ENCODE data around the gene IFI16.
"Not testable (repeated sequence)": the region's sequence is repeated elsewhere in the genome, so short reads cannot be mapped to it uniquely, and the experiment has no call there.

The IFI16 gene

GRCh38 chr1:159030877-159031447, 21.3 kb downstream of the IFI16 start:
- no peaks in the 10 kb centered on the region for H3K36me3 ChIP-seq (ENCODE audit: insufficient read depth, insufficient read length, low read length)
- H3K4me1 ChIP-seq (ENCODE audit: insufficient read depth, insufficient read length), result peaks cover 3% of the 10 kb centered on the region
- no peak for DNase-seq (ENCODE audit: low read depth, low spot score)
- H3K9me3 ChIP-seq (ENCODE audit: insufficient read depth, low read length), result no peaks in the 10 kb centered on the region
- H3K4me3 ChIP-seq (ENCODE audit: insufficient read length, low read depth), result no peak overlapping the region
- H3K9ac ChIP-seq (ENCODE audit: insufficient read length, low read depth), result peak overlapping the region; percentile 24
- H3K27me3 ChIP-seq (ENCODE audit: insufficient read depth, insufficient read length), result no peaks in the 10 kb centered on the region
- TF ChIP-seq ZNF274 (IDR thresholded peaks at IDR 0.05; ENCODE audit: low read depth, low read length) (no peak), YY1 (IDR thresholded peaks at IDR 0.05; ENCODE audit: insufficient read depth, insufficient read length) (no peak), SUZ12 (IDR thresholded peaks at IDR 0.05; ENCODE audit: extremely low read depth, insufficient read depth, insufficient read length) (no peak)

- Histone ChIP-seq H3K36me3 (ENCODE audit: insufficient read depth, insufficient read length, low read length) (no peaks in the 10 kb centered on the region), H3K9ac (ENCODE audit: insufficient read length, low read depth) (no peak overlapping the region)
- DNase-seq (ENCODE audit: low read depth, low spot score), result no peak
Measured at GRCh38 chr1:159040206-159040605, 30.5 kb downstream of the IFI16 start.

GRCh38 chr1:159040893-159041724, 31.4 kb downstream of the IFI16 start:
- Histone ChIP-seq H3K9ac (ENCODE audit: insufficient read length, low read depth) (no peak overlapping the region), H3K4me1 (ENCODE audit: insufficient read depth, insufficient read length) (no peaks in the 10 kb centered on the region), H3K36me3 (ENCODE audit: insufficient read depth, insufficient read length, low read length) (no peaks in the 10 kb centered on the region), H3K4me3 (ENCODE audit: insufficient read length, low read depth) (no peak overlapping the region), H3K27me3 (ENCODE audit: insufficient read depth, insufficient read length) (no peaks in the 10 kb centered on the region), H3K9me3 (ENCODE audit: insufficient read depth, low read length) (no peaks in the 10 kb centered on the region)
- DNase-seq (ENCODE audit: low read depth, low spot score), result no peak
- no peak for TF ChIP-seq SUZ12 (IDR thresholded peaks at IDR 0.05; ENCODE audit: extremely low read depth, insufficient read depth, insufficient read length)
- TF ChIP-seq YY1 (IDR thresholded peaks at IDR 0.05; ENCODE audit: insufficient read depth, insufficient read length), result no peak
- TF ChIP-seq ZNF274 (IDR thresholded peaks at IDR 0.05; ENCODE audit: low read depth, low read length), result no peak

More at GRCh38 chr1:159040206-159040605, 30.5 kb downstream of the IFI16 start:
- Histone ChIP-seq H3K4me1 (ENCODE audit: insufficient read depth, insufficient read length) (no peaks in the 10 kb centered on the region), H3K4me3 (ENCODE audit: insufficient read length, low read depth) (no peak overlapping the region), H3K27me3 (ENCODE audit: insufficient read depth, insufficient read length) (no peaks in the 10 kb centered on the region), H3K9me3 (ENCODE audit: insufficient read depth, low read length) (no peaks in the 10 kb centered on the region)
- no peak for TF ChIP-seq YY1 (IDR thresholded peaks at IDR 0.05; ENCODE audit: insufficient read depth, insufficient read length)

GRCh38 chr1:159046486-159046885, 36.8 kb downstream of the IFI16 start:
- not testable (repeated sequence) for H3K4me3 ChIP-seq (ENCODE audit: insufficient read length, low read depth); DNase-seq (ENCODE audit: low read depth, low spot score); H3K4me1 ChIP-seq (ENCODE audit: insufficient read depth, insufficient read length); H3K9me3 ChIP-seq (ENCODE audit: insufficient read depth, low read length); H3K9ac ChIP-seq (ENCODE audit: insufficient read length, low read depth); H3K27me3 ChIP-seq (ENCODE audit: insufficient read depth, insufficient read length); H3K36me3 ChIP-seq (ENCODE audit: insufficient read depth, insufficient read length, low read length)

- H3K36me3 ChIP-seq (ENCODE audit: insufficient read depth, insufficient read length, low read length), result no peaks in the 10 kb centered on the region
- TF ChIP-seq ZNF274 (IDR thresholded peaks at IDR 0.05; ENCODE audit: low read depth, low read length), result no peak
- no peak for TF ChIP-seq YY1 (IDR thresholded peaks at IDR 0.05; ENCODE audit: insufficient read depth, insufficient read length)
- no peak for TF ChIP-seq SUZ12 (IDR thresholded peaks at IDR 0.05; ENCODE audit: extremely low read depth, insufficient read depth, insufficient read length)
- H3K4me1 ChIP-seq (ENCODE audit: insufficient read depth, insufficient read length), result no peaks in the 10 kb centered on the region
Measured at GRCh38 chr1:159051436-159051835, 41.7 kb downstream of the IFI16 start.

GRCh38 chr1:159054427-159054826, 44.7 kb downstream of the IFI16 start:
- H3K9me3 ChIP-seq (ENCODE audit: insufficient read depth, low read length), result no peaks in the 10 kb centered on the region; the same call in 1 of the 2 replicates
- H3K4me3 ChIP-seq (ENCODE audit: insufficient read length, low read depth), result no peak overlapping the region
- H3K4me1 ChIP-seq (ENCODE audit: insufficient read depth, insufficient read length), result no peaks in the 10 kb centered on the region
- TF ChIP-seq SUZ12 (IDR thresholded peaks at IDR 0.05; ENCODE audit: extremely low read depth, insufficient read depth, insufficient read length) (no peak), ZNF274 (IDR thresholded peaks at IDR 0.05; ENCODE audit: low read depth, low read length) (no peak), YY1 (IDR thresholded peaks at IDR 0.05; ENCODE audit: insufficient read depth, insufficient read length) (no peak)
- no peak for DNase-seq (ENCODE audit: low read depth, low spot score)
- H3K36me3 ChIP-seq (ENCODE audit: insufficient read depth, insufficient read length, low read length), result no peaks in the 10 kb centered on the region
- no peak overlapping the region for H3K9ac ChIP-seq (ENCODE audit: insufficient read length, low read depth)
- H3K27me3 ChIP-seq (ENCODE audit: insufficient read depth, insufficient read length), result no peaks in the 10 kb centered on the region

More at GRCh38 chr1:159051436-159051835, 41.7 kb downstream of the IFI16 start:
- Histone ChIP-seq H3K9ac (ENCODE audit: insufficient read length, low read depth) (no peak overlapping the region), H3K4me3 (ENCODE audit: insufficient read length, low read depth) (no peak overlapping the region), H3K27me3 (ENCODE audit: insufficient read depth, insufficient read length) (no peaks in the 10 kb centered on the region), H3K9me3 (ENCODE audit: insufficient read depth, low read length) (no peaks in the 10 kb centered on the region; the same call in 1 of the 2 replicates)
- DNase-seq (ENCODE audit: low read depth, low spot score), result no peak

- TF ChIP-seq SUZ12 (IDR thresholded peaks at IDR 0.05; ENCODE audit: extremely low read depth, insufficient read depth, insufficient read length), result no peak
- H3K27me3 ChIP-seq (ENCODE audit: insufficient read depth, insufficient read length), result no peaks in the 10 kb centered on the region
- no peak for DNase-seq (ENCODE audit: low read depth, low spot score)
Measured at GRCh38 chr1:159055181-159055641, 45.5 kb downstream of the IFI16 start.

More at GRCh38 chr1:159055181-159055641, 45.5 kb downstream of the IFI16 start:
- Histone ChIP-seq H3K4me3 (ENCODE audit: insufficient read length, low read depth) (no peak overlapping the region), H3K9ac (ENCODE audit: insufficient read length, low read depth) (no peak overlapping the region), H3K9me3 (ENCODE audit: insufficient read depth, low read length) (no peaks in the 10 kb centered on the region; the same call in 1 of the 2 replicates), H3K36me3 (ENCODE audit: insufficient read depth, insufficient read length, low read length) (no peaks in the 10 kb centered on the region), H3K4me1 (ENCODE audit: insufficient read depth, insufficient read length) (no peaks in the 10 kb centered on the region)

Measured in NT2/D1 (cell line).